IPS-15b (cell line): ENCODE data around the gene SGIP1.
"Not testable (repeated sequence)": the region's sequence is repeated elsewhere in the genome, so short reads cannot be mapped to it uniquely, and the experiment has no call there.

Experiments used
- H3K27me3 ChIP-seq: one replicate; pipeline ENCODE4 v1.6.1; 2013; ENCODE audit warnings: low read length; ENCODE audit not compliant: control insufficient read depth, insufficient read depth
- H3K36me3 ChIP-seq: one replicate; pipeline ENCODE4 v1.6.1; 2013; ENCODE audit warnings: low read length; ENCODE audit not compliant: control insufficient read depth, insufficient read depth
- H3K4me1 ChIP-seq: one replicate; pipeline ENCODE4 v1.6.1; 2013; ENCODE audit warnings: mild to moderate bottlenecking, low read length; ENCODE audit not compliant: control insufficient read depth, insufficient read depth
- H3K4me3 ChIP-seq: one replicate; pipeline ENCODE4 v1.5.1; 2013; ENCODE audit warnings: low read depth, low read length
- H3K9ac ChIP-seq: one replicate; pipeline ENCODE4 v1.6.1; 2013; ENCODE audit warnings: low read depth, mild to moderate bottlenecking, low read length
- H3K9me3 ChIP-seq: one replicate; pipeline ENCODE4 v1.6.1; 2013; ENCODE audit warnings: mild to moderate bottlenecking, low read length; ENCODE audit not compliant: control insufficient read depth, insufficient read depth

Gene SGIP1

DNA sequence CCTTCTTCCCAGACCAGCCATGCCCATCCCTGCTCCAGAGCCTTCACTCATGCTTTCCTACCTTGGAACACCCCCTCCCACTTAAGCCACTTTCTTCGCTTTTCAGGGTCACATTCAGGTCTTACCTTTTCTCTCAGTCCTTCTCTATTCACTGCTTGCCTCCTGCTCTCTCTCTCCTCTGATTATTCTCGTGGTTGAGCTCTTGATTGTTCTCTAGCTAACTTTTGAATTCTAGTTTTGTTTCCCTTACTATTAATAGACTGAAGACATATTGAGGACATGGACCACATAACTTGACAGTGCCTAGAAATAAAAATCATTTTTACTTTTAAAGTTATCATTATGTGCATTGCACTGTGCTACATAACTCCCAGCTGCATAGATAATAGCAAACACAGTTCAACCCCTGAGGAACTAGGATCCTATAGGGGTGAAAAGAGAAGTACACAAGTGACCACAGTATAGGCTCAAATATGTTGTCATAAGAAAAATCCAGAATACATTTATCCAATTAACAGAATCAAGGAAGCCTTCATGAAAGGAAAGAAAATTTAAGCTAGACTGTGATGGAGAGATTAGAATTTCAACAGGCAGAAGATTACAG, 245.6 kb downstream of the SGIP1 start:
- H3K9ac ChIP-seq: no peak overlapping the region
- H3K36me3 ChIP-seq: no peaks in the 10 kb centered on the region
- H3K4me1 ChIP-seq: no peaks in the 10 kb centered on the region
- H3K9me3 ChIP-seq: peaks cover 5% of the 10 kb centered on the region
- H3K27me3 ChIP-seq: no peaks in the 10 kb centered on the region
- H3K4me3 ChIP-seq: no peak overlapping the region

DNA sequence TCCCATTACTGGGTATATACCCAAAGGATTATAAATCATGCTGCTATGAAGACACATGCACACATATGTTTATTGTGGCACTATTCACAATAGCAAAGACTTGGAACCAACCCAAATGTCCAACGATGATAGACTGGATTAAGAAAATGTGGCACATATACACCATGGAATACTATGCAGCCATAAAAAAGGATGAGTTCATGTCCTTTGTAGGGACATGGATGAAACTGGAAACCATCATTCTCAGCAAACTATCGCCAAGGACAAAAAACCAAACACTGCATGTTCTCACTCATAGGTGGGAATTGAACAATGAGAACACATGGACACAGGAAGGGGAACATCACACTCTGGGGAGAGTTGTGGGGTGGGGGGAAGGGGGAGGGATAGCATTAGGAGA, 251.8 kb downstream of the SGIP1 start:
- H3K4me1 ChIP-seq: not testable (repeated sequence)

DNA sequence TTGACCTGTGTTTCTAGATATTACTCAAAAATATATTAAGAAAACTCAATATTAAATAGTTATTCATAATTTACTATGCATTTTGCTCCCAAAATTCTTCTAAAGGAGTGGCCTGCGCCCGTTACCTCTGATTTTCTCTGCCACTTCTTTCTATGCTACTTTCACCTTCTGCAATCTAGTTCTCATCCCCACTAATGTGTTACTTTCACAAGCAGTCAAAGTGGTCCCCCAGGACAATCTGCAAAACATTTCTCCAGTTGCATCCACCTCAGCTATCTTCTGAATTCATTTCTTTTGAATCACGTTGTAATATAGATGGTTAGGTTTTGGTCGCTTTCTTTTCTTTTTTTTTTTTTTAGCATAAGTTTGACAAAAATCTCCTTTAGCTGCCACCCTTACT, 253.7 kb downstream of the SGIP1 start:
- H3K9me3 ChIP-seq: no peaks in the 10 kb centered on the region
- H3K9ac ChIP-seq: no peak overlapping the region
- no peak overlapping the region for H3K4me3 ChIP-seq
- no peaks in the 10 kb centered on the region for H3K4me1 ChIP-seq
- H3K27me3 ChIP-seq: no peaks in the 10 kb centered on the region
- no peaks in the 10 kb centered on the region for H3K36me3 ChIP-seq

More for the DNA sequence above, 251.8 kb downstream of the SGIP1 start:
- not testable (repeated sequence) for H3K4me3 ChIP-seq, H3K27me3 ChIP-seq, H3K9me3 ChIP-seq, H3K36me3 ChIP-seq, H3K9ac ChIP-seq

DNA sequence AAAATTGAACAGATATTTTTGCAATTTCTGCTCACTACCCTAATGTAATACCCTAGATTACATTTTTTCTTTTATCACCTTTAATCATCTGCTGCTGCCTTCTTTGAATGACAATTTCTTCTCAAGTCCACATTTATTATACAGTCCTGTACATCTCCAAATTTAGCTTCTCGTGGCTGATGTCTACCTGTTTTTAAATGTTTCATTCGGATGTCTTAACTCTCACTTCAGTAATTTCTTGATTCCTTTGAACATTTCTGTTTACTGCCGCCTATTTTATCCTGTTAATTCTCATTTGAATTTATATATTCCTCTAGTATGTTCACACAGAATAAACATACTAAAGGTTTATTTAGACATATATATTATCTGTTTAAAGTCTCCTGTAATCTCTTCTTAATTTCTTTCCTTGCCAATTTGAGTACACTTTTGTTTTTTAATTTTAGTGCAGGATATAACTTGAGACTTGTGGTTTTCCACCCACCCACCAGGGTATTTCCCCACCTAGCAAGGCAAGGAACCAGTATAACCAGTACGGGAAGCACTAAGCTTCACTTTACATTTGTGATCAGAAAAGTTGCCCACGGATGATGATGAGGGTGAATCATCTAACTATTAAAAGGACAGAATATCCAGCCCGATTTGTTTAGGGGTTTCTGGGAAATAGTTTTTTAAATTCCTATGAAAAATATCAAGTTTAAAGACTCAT, 254.4 kb downstream of the SGIP1 start:
- no peaks in the 10 kb centered on the region for H3K4me1 ChIP-seq
- no peak overlapping the region for H3K9ac ChIP-seq
- no peaks in the 10 kb centered on the region for H3K36me3 ChIP-seq
- H3K9me3 ChIP-seq: no peaks in the 10 kb centered on the region
- H3K4me3 ChIP-seq: no peak overlapping the region
- no peaks in the 10 kb centered on the region for H3K27me3 ChIP-seq

DNA sequence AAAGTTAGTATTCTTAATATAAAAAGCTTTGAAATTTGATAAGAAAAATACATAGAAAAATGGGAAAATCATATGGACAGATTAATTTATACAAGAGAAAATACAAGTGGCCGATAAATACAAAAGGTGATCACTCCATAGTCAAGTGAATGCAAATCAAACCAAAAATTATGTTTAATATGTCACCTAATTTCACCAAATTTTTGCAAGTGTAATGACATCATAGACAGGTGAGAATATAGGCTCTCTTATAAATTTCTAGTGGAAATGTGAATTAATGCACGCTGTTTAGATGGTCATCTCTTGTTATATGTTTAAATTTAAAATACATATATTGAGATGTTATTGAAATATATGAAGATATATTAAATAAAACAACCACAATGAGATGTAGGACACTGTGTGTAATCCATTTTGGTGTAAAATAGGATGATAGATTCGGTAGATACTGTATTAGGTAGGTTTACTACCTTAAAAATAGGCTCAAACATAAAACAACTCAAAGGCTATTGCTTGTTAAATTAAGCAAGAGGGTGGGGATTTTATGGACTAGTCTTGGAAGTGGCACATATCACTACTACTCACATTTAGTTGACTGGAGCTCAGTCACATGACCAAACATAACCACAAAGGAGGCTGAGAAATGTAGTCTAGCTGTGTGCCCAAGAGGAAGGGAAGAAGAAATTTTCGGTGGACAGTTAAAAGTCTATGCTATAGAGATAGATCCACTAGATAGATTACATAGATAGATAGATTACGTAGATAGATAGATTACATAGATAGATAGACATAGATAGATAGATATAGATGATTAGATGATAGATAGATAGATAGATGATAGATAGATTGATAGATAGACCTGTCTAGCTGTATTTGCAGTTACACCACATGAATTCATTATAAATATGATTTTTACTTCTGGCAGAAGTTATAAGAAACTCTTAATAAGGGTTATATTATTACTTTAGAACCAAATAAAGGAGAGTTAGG, 258.0 kb downstream of the SGIP1 start:
- H3K4me1 ChIP-seq: no peaks in the 10 kb centered on the region
- H3K36me3 ChIP-seq: no peaks in the 10 kb centered on the region
- H3K9ac ChIP-seq: no peak overlapping the region
- no peaks in the 10 kb centered on the region for H3K9me3 ChIP-seq
- no peak overlapping the region for H3K4me3 ChIP-seq
- H3K27me3 ChIP-seq: no peaks in the 10 kb centered on the region

DNA sequence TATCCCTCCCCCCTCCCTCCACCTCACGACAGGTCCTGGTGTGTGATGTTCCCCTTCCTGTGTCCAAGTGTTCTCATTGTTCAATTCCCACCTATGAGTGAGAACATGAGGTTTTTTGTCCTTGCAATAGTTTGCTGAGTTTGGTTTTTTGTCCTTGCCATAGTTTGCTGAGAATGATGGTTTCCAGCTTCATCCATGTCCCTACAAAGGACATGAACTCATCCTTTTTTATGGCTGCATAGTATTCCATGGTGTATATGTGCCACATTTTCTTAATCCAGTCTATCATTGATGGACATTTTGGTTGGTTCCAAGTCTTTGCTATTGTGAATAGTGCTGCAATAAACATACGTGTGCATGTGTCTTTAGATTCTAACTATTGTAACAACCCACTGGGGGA, 261.9 kb downstream of the SGIP1 start:
- H3K27me3 ChIP-seq, H3K4me1 ChIP-seq, H3K9me3 ChIP-seq, H3K9ac ChIP-seq, H3K36me3 ChIP-seq, H3K4me3 ChIP-seq: not testable (repeated sequence)
